ENCODE data around the gene ITGB1.
A peak's percentile ranks its signal among the peaks of the same experiment; 100 is the strongest.
"Not testable (repeated sequence)": the region's sequence is repeated elsewhere in the genome, so short reads cannot be mapped to it uniquely, and the experiment has no call there.

Gene ITGB1

DNA sequence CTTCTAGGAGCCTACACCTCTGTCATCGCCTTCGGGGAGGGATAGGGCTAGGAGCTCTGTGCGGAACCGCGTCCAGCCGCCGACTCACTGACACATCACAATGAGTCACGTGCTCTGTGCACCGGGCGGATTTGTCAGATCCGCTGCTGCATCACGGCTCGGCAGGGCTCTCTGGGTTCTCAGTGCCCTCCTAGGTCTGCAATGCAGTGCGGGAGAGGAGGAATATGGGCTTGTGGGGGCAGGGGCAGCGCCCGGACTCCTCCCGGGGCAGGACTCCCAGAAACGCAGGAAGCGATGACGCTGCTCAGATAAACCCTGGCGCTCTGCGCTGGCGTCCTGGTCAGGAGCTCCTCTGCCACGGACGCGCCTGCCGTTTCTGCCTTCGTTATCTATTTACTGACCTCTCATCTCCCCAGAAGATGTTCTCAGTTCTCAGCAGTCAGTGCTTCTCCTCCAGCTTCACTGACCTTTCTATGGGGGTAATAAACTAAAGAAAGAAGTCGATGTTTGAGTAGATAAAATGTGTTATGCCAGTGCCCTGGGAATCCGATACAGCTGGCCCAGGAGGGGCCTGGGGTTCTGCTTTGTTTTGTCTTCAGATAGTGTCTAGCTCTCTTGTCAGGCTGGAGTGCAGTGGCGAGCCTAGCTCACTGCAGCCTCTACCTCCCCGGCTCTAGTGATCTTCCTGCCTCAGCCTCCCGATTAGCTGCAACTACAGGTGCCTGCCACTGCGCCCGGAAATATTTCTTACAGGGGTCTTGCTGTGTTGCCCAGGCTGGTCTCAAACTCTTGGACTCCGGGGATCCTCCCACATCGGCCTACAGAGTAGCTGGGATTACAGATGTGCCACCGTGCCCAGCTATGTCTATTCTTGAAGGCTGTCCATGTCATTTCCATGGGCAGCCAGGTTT is 22.8 kb upstream of the ITGB1 start:
- peak; percentile 45 for DNase-seq (ENCODE audit: low spot score)

DNA sequence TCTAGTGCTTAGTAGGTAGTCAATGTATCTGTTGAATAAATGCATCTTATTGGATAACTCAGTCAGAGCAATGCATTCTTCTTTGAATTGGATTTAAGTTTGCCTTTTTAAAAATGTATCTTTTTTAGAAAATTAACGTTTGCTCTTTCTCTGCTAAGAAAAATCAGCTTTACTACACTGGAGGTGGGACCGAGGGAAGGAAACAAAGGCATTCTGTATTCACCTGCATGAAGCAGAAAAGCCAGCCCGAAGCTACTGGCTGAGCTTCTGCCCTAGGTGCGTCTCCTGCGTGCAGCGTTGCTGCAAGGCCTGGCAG is 22.2 kb upstream of the ITGB1 start:
- no peak for DNase-seq (ENCODE audit: low spot score)

DNA sequence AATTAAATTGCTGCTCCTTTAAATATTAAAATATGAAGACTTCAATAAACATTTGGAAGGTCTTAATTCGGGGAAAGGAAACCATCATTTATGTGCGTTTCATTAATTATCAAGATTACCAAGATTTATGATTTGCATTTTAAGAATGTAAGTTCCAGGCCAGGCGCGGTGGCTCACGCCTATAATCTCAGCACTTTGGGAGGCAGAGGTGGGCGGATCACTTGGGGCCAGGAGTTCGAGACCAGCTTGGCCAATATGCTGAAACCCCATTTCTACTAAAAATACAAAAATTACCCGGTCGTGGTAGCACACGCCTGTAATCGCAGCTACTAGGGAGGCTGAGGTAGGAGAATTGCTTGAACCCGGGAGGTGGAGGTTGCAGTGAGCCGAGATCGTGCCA is 21.7 kb upstream of the ITGB1 start:
- not testable (repeated sequence) for DNase-seq (ENCODE audit: low spot score)

DNA sequence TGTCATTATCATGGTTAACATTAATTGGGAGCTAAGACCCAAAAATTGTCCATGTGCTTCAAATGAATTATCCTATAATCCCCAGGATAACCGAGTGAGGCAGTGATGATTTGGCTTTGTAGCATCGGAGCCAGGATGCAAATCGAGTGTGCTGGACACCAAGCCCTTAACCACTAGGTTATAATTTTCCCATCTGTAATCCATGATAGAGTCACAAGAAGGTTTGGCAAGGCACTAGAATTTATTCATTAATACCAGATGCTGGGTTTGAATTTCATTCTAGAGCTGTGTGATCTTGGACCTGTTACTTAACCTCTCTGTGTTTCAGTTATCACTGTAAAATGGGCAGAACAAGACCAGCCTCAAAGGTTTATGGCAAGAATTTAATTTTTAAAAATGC is 21.0 kb upstream of the ITGB1 start:
- DNase-seq (ENCODE audit: low spot score), result no peak

DNA sequence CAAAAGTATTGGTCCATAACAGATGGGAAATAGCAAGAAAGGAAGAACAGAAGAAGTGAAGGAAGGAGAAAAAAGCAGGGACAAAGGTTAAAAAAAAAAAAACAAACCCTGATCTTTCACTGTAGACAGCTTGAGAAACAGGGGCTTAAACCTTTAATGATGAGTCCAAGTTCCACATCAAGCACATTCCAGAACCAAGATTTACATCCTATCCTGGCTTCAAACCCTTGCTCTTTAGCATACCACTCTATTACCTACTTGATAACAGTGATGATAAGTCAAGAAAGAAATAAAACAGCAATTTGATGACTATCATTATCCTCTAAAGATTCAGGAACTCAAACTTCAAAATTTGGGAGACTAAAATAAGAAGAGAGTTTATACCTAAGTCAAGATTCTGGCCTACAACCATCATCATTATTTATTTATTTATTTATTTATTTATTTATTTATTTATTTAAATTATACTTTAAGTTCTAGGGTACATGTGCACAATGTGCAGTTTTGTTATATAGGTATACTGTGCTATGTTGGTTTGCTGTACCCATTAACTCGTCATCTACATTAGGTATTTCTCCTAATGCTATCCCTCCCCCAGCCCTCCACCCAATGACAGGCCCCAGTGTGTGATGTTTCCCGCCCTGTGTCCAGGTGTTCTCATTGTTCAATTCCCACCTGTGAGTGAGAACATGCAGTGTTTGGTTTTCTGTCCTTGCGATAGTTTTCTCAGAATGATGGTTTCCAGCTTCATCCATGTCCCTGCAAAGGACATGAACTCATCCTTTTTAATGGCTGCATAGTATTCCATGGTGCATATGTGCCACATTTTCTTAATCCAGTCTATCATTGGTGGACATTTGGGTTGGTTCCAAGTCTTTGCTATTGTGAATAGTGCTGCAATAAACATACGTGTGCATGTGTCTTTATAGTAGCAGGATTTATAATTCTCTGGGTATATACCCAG is 20.1 kb upstream of the ITGB1 start:
- not testable (repeated sequence) for DNase-seq (ENCODE audit: low spot score)

DNA sequence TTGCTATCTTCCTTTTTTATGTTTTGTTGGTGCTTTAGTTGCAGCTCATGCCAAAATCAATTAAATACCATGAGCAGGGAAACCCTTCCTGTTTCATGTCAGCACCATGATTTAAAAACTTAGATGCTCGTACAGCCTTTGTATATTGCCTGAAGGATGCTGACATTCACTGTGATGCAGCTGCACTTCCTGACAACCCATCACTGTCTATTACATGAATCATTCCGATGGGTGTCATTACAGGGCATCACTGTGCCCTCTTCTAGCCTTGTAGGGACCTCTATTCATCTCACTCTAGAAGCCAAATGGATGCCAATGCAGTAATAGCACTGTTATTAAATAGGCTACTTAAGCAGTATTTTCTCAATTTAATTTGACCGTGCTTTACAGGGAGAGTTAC is 18.3 kb upstream of the ITGB1 start:
- no peak for DNase-seq (ENCODE audit: low spot score)

DNA sequence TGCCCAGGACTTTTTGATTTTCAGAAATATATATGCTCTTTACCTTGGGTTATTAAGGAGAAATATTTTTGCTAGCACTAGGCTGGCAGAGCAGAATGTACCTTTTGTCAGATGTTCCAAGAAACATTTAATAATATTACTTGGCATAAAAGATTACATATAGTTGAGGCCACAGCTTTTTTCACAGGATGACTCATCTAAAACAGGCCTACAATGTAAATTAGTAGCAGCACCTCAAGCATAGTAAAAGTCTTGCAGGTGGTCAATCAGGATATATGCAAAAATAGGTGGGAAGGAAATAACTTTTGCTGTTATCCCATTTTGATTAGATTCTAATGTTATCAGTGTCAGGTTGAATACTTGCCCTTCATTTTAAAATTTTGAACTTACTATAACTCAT is 14.9 kb upstream of the ITGB1 start:
- no peak for DNase-seq (ENCODE audit: low spot score)

DNA sequence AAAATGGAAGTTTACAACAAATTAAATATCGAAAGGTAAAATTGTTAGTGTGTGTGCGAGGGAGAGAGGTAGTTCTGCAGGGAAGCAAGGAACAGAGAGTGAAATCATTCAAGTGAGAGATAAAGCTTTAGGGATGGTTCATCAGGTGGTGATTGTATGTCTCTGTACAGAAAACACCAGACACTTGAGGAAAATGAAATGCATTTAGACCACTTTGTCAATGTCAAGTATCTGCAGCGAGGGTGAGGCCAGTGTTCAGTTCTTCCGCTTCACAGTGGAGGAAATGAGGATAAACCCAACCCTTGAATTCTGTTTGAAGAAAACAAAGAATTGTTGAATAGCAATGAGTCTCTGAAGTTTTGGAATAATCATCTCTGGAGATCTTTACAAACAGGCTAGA is 14.4 kb upstream of the ITGB1 start:
- DNase-seq (ENCODE audit: low spot score), result no peak

DNA sequence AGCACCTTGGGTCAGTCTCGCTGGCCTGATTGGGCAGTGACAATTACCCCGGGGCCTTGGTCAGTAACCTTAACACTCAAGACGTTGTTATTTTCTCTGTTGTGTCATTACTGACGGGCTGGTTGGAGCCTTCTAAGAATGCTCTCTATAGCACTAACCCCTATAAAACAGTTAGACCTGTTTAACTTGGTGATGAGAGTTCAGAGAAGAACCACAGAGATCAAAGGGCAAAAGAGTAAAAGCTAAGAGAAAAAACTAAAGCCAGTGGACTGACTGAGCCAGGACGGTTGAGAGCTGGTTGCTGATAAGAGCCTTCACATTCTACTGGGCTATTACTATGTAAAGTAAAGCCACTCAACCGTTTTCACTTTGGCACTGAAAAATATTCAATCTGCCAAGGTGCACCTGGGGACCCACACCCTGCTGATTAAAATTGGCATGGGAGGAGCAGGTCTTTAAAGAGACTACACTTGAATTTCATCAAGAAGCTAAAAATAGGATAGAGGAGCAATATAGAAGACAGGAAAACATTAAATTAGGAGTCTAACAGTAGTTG is 13.6 kb upstream of the ITGB1 start:
- DNase-seq (ENCODE audit: low spot score), result no peak

DNA sequence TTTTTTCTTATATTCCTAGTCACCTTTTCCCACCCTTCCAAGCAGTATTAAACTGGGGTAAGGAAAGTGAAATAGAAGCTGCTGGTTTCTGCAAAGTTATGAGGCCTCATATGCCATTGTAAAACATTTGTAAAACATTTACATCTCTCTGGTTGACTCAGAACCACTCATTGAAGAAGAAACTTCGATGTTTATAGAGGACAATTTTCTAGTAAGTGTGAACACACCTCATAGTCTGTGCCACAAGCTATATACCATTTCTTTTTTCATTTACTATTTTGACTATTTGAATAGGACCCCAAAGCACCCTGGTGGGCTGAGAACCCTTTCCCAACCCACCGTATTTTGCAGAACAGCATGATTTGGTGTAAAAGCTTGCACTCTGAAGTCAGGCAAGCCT is 12.9 kb upstream of the ITGB1 start:
- no peak for DNase-seq (ENCODE audit: low spot score)

DNA sequence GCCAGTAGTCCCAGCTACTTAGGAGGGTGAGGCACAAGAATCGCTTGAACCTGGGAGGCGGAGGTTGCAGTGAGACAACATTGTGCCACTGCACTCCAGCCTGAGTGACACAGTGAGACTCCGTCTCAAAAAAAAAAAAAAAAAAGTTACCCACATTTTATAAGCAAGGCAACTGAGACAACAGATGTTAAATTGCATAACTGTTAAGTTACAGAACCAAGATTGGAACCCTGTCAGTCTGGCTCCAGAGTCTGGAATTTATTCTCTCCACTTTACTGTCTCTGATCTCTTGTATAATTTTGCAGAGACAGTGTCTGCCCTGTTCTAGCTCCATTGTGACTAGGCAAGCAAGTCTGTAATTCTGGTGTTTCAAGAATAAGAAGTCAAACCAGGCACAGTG is 6.2 kb upstream of the ITGB1 start:
- DNase-seq (ENCODE audit: low spot score), result no peak

DNA sequence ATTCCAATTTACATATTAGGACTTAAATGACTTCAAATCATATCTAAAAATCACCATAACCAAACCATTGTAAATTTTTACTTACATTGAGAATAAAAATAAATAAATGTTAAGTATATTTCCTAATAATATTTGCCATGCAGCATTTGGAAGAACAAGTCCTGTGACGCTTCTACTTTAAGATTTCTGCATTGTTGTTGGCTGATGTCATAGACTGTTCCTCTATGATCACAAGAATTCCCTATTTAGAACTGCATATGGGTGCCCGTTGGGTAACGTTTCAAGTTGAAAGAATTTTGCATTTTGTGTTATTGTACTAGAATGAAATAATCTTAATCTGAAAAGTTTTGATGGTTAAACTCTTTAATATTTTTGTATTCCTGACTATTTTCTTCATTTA is 5.1 kb upstream of the ITGB1 start:
- no peak for DNase-seq (ENCODE audit: low spot score)

DNA sequence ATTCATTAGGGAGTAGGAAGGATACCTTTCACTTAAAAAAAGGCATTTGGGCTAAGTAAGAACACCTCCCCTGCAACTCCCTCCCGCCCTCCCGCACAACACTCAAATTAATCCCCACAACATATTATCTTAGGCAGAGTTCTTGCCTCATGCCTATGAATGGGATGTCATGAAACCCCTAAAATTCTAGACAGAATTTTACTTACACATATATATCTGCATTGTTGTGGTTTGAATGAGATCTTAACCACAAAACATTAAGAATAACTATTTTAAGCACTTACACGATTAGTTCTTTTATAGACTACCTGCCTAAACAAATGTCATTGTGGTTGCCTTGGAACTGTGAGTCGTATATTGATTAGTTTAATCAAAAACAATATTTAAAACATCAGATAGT is 4.5 kb upstream of the ITGB1 start:
- DNase-seq (ENCODE audit: low spot score), result no peak

DNA sequence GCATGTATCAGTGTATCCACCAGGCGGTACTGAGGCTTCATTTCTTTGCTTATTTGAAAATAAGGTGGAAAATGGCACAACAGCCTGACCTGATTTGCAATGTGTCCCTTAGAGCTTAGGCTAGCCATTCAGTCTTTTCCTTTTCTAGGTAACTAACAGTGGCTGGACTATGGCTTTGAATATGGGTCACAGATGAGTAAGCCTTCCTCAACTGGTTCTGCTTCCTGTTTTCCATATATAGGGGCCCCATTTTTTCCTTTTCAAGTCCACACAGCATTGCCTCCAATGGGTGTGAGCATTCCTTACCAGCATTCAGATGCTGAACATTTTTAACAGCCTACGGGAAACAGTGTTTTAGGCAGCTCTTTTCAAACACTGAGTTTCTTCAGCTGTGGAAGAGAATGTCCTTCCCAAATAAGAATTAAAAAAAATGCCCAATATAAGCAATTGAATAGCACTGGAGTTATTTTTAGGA is 3.9 kb upstream of the ITGB1 start:
- no peak for DNase-seq (ENCODE audit: low spot score)

DNA sequence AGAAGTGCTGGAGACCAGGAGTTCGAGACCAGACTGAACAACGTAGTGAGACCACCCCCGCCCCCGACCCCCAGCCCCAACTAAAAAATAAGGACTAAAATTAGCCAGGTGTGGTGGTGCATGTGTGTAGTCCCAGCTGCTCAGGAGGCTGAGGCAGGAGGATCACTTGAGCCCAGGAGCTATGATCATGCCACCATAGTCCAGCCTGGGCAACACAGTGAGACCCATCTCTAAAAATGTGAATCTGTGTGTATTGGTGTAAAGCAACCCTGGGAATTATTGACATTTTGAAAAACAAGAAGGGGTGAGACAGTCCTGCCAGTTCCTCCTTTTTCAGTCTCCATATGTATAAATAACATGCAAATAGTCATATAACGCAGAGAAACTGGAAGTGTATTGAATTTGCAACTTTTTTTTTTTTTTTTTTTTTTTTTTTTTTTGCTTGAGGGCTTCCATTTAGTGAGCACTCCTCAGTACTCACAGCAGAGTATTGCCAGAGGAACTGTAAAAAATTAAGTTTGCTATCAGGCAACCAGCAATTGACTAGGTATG is 3.4 kb upstream of the ITGB1 start:
- DNase-seq (ENCODE audit: low spot score), result no peak

DNA sequence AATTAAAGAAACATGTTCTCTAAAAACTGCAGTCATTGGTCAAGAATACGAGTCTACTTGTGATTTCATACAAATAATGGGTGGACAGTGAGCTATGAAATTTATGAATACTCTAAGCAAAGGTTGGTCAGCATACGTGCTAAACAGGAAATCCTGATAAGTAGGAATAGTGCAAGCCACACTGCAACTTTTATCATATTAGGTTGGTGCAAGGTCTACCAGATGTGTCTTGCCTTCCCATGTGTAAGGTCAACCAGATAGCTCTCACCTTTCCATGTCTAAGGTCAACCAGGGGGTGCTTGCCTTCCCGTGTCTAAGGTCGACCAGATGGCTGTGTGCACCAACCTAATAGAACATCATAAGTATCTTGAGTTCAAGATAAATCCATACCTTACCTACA is 2.0 kb upstream of the ITGB1 start:
- DNase-seq (ENCODE audit: low spot score), result no peak

DNA sequence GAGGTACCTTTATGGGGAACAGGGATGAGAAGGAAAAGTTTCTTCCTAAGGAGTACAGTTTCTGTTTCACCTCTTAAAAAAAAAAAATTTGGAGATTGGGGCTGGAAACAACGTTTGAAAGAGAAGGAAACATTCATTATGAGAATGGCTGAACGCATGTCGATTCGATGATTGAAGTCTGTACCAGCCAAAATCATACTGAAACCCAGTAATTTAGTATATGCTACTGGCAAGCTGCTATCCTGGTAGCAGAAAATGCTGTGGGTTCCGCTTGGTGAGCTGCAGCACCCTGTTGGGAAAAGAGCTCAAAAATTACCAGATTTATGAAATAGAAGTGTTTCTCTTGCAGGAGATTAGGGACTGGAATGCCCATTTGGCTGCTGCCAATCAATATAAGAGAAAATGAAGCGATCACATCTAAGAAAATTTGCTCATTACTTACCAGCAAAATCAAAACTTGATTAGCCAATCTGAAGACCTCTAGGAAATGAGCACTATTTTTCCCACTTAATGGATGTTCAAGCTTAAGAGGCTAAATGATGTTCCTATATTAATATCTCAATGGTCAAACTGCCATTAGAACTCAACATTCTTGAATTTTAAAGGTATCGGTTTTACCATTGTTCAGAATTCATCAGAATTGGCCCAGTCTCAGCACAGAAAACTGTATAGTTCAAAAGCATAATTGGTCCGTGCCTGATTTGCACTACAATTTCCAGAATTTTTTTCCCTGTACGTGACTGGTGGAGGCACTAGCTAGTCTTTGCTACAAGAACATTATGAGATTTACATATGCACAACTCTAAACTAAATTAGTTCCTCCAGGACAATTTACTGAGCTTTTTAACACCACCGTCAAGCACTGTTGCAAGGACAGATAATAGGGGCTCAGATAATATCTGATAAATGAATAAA is 1.2 kb upstream of the ITGB1 start:
- DNase-seq (ENCODE audit: low spot score), result no peak

DNA sequence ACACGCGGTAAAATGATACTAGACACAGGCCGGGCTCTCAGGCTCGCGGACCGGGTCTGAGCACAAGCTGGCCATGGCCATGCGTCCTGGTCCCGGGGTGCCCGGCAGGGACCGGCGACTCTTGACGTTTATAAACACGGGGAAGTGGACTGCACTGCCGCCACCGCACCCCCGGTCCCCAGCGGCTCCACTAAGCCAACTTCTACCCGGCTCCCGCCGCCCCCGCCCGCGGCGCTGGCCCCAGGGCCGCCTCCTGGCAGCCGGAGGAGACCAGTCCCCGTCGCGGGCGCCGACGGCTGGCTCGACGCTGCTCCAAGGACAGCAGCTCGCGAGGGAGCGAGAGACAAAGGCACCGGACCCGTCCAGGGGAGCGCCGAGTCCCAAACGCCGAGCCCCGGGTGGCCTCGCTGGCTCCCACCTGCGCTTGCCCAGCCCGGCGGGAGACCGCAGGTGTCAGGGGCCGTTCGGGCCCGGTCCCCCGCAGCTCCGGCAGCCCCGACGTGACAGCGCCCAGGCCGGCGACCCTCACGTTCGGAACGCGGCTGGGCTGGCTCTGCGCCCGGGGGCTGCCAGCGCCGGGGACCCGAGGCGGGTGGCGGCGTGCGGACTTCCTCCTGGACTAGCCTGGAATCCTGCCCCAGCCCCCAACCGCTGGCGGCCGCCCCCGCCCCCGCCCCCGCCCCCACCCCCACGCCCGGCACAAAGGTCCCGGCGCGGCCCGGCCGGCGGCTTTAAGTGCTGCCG is 517 bp downstream of the ITGB1 start:
- DNase-seq (ENCODE audit: low spot score), result peak; percentile 47

DNA sequence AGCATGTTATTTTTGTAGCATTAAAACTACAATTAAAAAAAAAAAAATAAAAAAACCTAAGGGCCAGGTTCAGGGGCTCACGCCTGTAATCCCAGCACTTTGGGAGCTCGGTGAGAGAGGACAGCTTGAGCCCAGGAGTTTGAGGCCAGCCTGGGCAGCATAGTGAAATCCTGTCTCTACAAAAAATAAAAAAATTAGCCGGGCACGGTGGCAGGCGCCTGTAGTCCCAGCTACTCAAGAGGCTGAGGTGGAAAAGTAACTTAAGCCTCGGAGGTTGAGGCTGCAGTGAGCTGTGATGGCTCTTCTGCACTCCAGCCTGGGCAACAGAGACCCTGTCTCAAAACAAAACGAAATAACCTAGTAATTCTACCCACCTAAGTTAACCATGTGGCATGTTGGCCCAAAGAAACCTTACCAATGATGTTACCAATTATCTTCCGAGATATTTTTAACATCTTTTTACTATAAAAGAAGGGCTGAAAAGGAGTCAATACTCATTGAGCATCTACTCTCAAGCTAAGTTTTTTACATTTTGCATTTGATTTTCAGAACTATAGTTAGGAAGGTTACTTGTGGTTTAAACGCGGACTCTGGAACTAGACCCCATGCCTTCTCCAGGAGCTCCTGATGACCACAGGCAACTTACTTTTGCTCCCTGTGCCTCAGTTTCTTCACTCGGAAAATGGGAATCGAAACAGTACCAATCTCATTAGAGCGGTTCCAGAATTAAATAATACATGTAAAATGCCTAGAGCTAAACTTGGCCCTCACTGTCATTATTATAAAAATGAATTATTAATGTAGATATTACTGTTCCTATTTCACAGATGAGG is 1.4 kb downstream of the ITGB1 start:
- no peak for DNase-seq (ENCODE audit: low spot score)

DNA sequence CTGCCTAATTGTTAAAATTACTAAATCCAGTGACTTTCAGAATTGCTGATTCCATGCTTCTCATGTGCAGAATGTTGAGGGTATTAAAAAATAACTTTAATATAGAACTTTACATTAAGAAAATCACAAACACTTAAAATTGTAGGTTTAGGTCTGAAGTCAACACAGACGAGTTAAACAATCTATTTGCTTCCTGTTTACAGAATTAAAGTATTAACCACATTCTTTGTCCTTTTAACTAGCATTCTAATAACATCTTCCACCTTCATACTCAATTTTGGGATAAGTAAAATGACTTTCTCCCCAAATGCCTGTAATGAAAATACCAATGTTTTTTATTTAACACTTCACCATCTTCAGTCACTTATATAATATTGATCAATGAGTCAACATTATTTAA is 2.2 kb downstream of the ITGB1 start:
- DNase-seq (ENCODE audit: low spot score), result no peak
